IPS-18c (cell line): ENCODE measurements around the gene PTGER2.

Experiments
- H3K4me3 ChIP-seq: 2 replicates; pipeline ENCODE4 v1.7.0; 2013; ENCODE audit warnings: low read depth, mild to moderate bottlenecking, low read length, moderate library complexity; ENCODE audit not compliant: insufficient read depth
- H3K9me3 ChIP-seq: one replicate; pipeline ENCODE4 v1.6.1; 2013; ENCODE audit warnings: mild to moderate bottlenecking, low read length, moderate library complexity; ENCODE audit not compliant: control insufficient read depth, insufficient read depth

PTGER2 gene

DNA sequence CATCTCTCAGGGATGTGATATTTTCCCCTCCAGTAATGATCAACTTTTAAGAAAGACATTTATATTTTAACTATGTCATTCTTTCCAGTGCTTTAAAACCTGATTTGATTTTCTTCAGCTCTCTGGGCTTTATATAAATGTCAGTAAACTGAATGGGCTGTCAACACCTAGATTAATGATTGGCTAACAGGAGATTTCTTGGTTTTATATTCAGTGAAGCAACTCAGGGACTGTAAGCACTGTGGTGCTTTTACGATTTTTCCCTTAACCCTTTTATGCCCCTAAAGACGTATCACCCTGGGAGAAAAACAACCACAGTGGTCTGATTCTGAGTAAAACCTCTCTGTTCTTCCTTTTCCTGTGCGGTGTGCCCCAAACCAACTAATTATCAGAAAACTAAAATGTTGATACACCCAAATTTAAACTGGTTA lies 38.0 kb downstream of the PTGER2 start:
- Histone ChIP-seq H3K4me3 (no peak overlapping the region), H3K9me3 (no peaks in the 10 kb centered on the region)

DNA sequence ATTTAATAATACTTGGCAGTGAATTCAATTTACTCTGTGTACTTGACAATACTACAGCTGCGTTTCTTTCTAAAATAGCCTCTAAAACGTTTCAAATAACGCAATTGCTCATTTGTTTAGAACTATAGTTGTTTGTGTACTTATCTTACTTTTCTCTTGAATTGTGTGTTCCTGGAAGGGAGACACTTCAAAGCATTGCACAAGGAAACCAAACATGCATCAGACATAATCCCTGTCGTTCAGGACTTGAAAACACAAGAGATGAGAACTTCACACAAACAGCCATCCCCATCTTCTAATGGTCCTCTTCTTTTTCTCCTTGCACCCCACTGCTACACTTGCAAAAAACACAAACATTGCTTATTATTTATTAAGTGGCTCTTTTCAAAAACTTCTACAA lies 38.5 kb downstream of the PTGER2 start:
- H3K4me3 ChIP-seq: no peak overlapping the region
- no peaks in the 10 kb centered on the region for H3K9me3 ChIP-seq

- no peaks in the 10 kb centered on the region for H3K9me3 ChIP-seq
- H3K4me3 ChIP-seq: no peak overlapping the region
Observed at GRCh38 chr14:52354242-52354641, 40.1 kb downstream of the PTGER2 start.

DNA sequence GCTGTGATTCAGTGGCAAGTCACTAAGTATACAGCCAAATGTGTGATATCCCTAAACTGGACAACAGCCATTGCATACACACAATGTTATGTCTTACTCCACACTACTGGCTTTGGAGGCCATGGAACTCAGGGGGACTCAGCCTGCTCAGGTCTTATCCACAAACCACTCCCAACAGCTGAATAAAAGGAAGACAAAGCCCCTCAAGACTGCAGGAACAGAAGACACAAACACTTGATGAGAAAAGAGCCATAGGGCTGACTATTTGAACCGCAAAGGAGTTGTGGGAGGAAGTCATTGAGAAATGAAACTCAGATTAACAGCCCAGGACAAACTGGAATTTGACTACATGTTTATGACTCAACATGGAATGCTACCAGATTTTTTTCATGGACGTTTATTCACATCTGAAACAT lies 40.9 kb downstream of the PTGER2 start:
- Histone ChIP-seq H3K4me3 (no peak overlapping the region), H3K9me3 (no peaks in the 10 kb centered on the region)

- no peaks in the 10 kb centered on the region for H3K9me3 ChIP-seq
- H3K4me3 ChIP-seq: no peak overlapping the region
Observed at GRCh38 chr14:52355526-52355925, 41.4 kb downstream of the PTGER2 start.

DNA sequence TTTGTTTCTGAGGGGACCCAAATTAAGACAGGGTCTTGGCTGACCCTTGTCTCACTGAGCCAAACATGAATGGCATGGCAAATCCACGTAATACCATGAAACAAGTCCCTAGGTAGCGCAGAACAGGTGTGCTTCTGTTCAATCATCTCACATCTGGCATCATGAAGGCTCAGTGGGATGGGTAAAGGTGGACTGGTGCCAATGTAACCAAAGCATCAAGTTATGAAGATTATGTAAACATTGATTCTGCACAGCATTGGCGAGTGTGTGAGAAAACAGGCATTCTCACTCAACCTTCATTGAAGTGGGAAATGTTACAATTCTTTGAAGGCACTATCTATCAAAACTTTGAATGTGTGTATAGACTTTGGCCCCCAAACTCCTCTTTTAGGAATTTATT lies 41.9 kb downstream of the PTGER2 start:
- no peak overlapping the region for H3K4me3 ChIP-seq
- H3K9me3 ChIP-seq: no peaks in the 10 kb centered on the region

DNA sequence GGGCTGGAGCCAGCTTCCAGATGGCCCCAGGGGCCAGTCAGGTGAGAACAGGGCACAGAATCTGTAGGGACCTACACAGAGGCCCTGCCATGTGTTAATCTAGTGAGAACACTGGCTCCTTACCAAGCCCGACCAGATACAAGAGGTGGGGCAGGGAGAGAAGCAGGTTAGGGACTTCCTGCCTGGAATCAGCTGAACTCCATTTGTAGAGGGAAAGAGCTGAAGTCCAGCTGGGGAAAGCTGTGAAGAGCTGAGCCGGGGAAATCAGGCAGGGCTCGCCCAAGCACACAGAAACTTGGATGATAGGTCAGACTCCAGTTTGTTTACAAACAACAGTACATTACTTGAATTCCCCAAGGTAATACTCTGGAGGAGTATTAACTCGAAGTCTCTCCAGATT lies 46.7 kb downstream of the PTGER2 start:
- Histone ChIP-seq H3K4me3 (no peak overlapping the region), H3K9me3 (no peaks in the 10 kb centered on the region)

GRCh38 chr14:52363041-52363704 lies 49.1 kb downstream of the PTGER2 start:
- H3K4me3 ChIP-seq: no peak overlapping the region
- no peaks in the 10 kb centered on the region for H3K9me3 ChIP-seq

DNA sequence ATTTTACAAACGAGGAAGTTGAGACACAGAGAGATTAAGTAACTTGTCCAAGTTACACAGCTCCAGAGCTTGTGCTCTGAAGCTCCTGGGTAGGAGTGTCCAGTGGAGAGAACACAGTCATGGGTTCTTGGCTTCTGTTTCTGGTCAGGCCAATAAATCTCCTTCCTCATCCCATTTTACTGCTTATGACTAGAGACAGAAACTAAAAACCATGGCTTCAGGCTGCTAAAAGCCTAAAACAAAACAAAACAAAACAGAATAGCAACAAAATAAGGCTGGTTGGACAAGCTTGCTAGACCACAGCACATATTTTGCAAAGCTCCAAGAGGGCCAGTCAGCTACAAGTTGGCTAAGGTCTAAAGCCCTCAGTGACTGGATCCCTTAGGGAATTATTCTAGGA lies 49.8 kb downstream of the PTGER2 start:
- no peak overlapping the region for H3K4me3 ChIP-seq
- no peaks in the 10 kb centered on the region for H3K9me3 ChIP-seq

- Histone ChIP-seq H3K9me3 (no peaks in the 10 kb centered on the region), H3K4me3 (no peak overlapping the region)
Observed at GRCh38 chr14:52365071-52365470, 51.0 kb downstream of the PTGER2 start.

- Histone ChIP-seq H3K4me3 (no peak overlapping the region), H3K9me3 (no peaks in the 10 kb centered on the region)
Observed at GRCh38 chr14:52366796-52367315, 52.7 kb downstream of the PTGER2 start.

DNA sequence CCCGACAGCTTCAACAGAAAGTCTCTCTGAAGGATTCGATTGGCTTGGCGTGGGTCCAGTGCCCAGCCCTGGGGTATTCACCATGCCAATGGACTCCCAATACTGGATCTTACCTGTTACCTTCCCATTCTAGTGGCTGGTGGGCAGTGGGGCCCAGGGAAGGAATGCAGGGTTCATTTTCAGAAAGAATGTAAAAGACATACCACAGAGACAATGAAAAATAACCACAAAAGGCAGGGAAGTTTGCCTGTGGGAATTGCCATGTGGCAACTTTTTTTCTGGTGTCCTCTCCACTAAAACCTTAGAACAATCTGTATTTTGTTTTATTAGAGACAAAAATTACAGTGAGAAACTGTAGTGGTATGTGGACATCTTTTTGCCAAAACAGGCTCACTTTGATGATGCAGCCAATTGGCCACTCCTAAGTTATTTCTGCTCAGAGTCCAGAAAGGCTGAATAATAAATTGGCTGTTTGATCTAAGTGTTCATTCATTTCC lies 55.2 kb downstream of the PTGER2 start:
- Histone ChIP-seq H3K9me3 (no peaks in the 10 kb centered on the region), H3K4me3 (no peak overlapping the region)

DNA sequence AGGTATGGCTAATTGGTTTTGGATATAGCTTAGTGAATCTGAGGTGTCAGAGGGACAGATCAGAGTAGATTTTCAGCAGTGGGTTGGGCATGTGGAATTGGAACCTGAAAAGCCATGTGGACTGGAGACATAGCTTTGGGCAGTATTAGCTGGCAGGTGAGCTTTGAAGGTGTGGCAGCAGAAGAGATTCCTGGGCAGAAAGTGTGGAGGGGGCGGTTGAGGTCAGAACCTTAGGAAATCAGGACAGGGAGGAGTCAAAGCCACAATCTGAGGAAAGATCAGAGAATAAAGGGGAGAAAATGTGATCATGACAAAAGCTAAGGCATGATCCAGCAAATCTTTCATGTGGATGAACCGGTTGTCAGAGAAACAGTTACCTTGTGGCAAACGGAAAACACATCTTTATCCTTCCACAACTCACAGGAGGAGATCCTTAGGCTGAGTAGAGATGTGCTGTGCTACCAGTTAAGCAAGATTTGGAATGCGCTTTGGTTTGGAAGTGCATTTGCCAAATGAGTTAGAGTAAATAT lies 56.4 kb downstream of the PTGER2 start:
- Histone ChIP-seq H3K9me3 (no peaks in the 10 kb centered on the region), H3K4me3 (no peak overlapping the region)

DNA sequence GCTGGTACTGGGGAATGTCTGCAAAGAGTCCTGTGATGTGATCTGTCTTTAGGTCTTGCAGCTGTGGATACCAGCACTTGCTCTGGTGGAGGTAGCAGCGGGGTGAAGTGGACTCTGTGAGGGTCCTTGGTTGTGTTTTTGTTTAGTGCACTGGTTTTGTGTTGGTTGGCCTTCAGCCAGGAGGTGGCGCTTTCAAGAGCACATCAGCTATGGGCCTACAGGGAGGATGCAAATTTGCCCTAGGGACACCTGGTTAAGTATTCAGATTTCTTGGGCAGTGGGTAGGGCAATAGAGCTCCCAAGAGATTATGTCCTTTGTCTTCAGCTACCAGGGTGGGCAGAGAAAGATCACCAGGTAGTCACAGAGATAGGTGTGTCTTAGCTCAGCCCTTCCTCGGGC lies 63.8 kb downstream of the PTGER2 start:
- no peaks in the 10 kb centered on the region for H3K9me3 ChIP-seq
- H3K4me3 ChIP-seq: no peak overlapping the region
